Sigmoid colon (tissue), 7 donors: ENCODE results near the gene RAB11FIP5. TPM values are rescaled to one million over a fixed set of nuclear protein-coding genes. Genes with fewer than 3 reads are reported as not detected.
A peak's percentile ranks its signal among the peaks of the same experiment; 100 is the strongest.

ENCODE experiments used
- DNase-seq: peaks from one replicate; pipeline ENCODE4 v3.0.0-alpha.2; 2019
- H3K27ac ChIP-seq, 4 donors: fragments of 200-600 bp; sonication (generic); one replicate each; pipeline ENCODE4 v1.5.1; 2016 to 2019; ENCODE audit warnings: mild to moderate bottlenecking in 1 of 4
- H3K27me3 ChIP-seq, 3 donors: fragments of 200-600 bp; sonication (generic); one replicate each; pipeline ENCODE4 v1.5.1; 2019; ENCODE audit warnings: mild to moderate bottlenecking in 1 of 3
- H3K36me3 ChIP-seq, 4 donors: fragments of 200-600 bp; sonication (generic); one replicate each; pipeline ENCODE4 v1.5.1; 2016 to 2019
- H3K4me1 ChIP-seq, 4 donors: fragments of 200-600 bp; sonication (generic); one replicate each; pipeline ENCODE4 v1.5.1; 2017 to 2019
- H3K4me3 ChIP-seq, 4 donors: fragments of 200-600 bp; sonication (generic); one replicate each; pipeline ENCODE4 v1.5.1; 2017 to 2019; ENCODE audit warnings: mild to moderate bottlenecking in 2 of 4, moderate library complexity in 1 of 4
- H3K9me3 ChIP-seq, 4 donors: fragments of 200-600 bp in 3 of 4; sonication (generic) in 3 of 4; one replicate each; pipeline versions ENCODE4 v1.5.1 to v1.6.1; 2013 to 2019
- CTCF ChIP-seq, 4 experiments: fragments of 450-650 bp in 3 of 4; fragments of 200-600 bp in 1 of 4; IDR thresholded peaks; one replicate each; pipeline ENCODE4 v1.5.1; 2016 to 2019; ENCODE audit warnings: antibody characterized with exemption in 4 of 4, mild to moderate bottlenecking in 3 of 4, moderate library complexity in 2 of 4
- EP300 ChIP-seq, 4 donors: sonication (generic); formaldehyde crosslinking; IDR thresholded peaks; one replicate each; pipeline ENCODE4 v1.6.1; 2017; ENCODE audit warnings: antibody characterized with exemption in 4 of 4
- POLR2A ChIP-seq, 2 donors: fragments of 450-650 bp; IDR thresholded peaks; one replicate each; pipeline ENCODE4 v1.6.1; 2016; ENCODE audit warnings: antibody characterized with exemption in 2 of 2, mild to moderate bottlenecking in 2 of 2, moderate library complexity in 2 of 2
- POLR2AphosphoS5 ChIP-seq, 4 donors: sonication (generic); formaldehyde crosslinking; IDR thresholded peaks; one replicate each; pipeline ENCODE4 v1.6.1; 2017; ENCODE audit warnings: antibody characterized with exemption in 4 of 4
- WGBS, 2 donors: extraction: QIAGEN DNeasy Blood & Tissue Kit; methylation state at CpG; one replicate each; pipeline ENCODE4 v1.1.7; 2013; 5-methylcytosine and 5-hydroxymethylcytosine counted together
- intact Hi-C: fragments of 100-400 bp; cut with DNase I; formaldehyde crosslinking; loops from one replicate; pipeline ENCODE4 v1.15.1; 2023
- polyA plus RNA-seq, 3 donors: library from polyadenylated mRNA; stranded (reverse); fragments of 200-250 nt; gene quantifications; one replicate each; pipeline ENCODE4 v1.2.3, GENCODE V29; 2013
- total RNA-seq, 4 donors: library from RNA; depleted of rRNA; stranded (reverse); fragments of >200 nt; gene quantifications; one replicate each; pipeline ENCODE4 v1.1.0, GENCODE V29; 2016
- donor health status: healthy with polysubstance abuse.
- donor health status: Bipolar disorder and iron deficiency.
- donor health status: healthy.

Gene RAB11FIP5
- total and polyA plus RNA-seq, 7 donors = 9.6 to 24.4 (median 13.9) TPM

DNA sequence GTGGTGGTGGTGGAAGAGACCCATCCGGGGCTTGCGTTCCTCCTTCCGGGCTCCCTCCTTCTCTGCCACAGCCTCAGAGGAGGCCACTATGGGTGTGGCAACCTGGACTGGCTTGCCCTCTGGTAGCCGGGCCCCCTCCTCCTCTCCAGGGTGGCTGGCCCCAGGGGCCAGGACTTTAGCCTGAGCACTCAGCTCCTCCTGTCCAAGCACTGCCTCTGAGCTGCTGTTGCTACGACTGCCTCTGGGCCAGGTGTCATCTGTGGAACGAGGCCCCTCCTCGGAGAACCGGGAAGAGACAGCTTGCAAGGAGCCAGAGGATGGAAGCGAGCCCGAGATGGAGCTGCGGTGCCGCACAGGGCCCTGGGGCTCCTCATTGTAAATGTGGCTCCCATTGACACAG lies 24.5 kb downstream of the RAB11FIP5 start:
- TF ChIP-seq POLR2AphosphoS5 (IDR thresholded peaks at IDR 0.05) (no peak), POLR2A (IDR thresholded peaks at IDR 0.05) (no peak), CTCF (IDR thresholded peaks at IDR 0.05) (no peak), EP300 (IDR thresholded peaks at IDR 0.05) (no peak)
- DNase-seq = no peak
- Histone ChIP-seq H3K36me3 (peaks cover 7 to 36% (median 9%) of the 10 kb centered on the region in 4 donors), H3K4me3 (no peak overlapping the region), H3K4me1 (peaks cover 0 to 71% (median 39%) of the 10 kb centered on the region in 4 donors), H3K9me3 (no peaks in the 10 kb centered on the region), H3K27ac (no peak overlapping the region), H3K27me3 (no peaks in the 10 kb centered on the region)
- 93 to 95% methylated on average over 12 of the region's 12 CpGs for WGBS, 2 donors
- intact Hi-C loops = loop anchor here (5.0 to 10.0 kb wide), 2 partner anchors 89 to 93 kb away; no protein-coding TSS in a partner anchor

DNA sequence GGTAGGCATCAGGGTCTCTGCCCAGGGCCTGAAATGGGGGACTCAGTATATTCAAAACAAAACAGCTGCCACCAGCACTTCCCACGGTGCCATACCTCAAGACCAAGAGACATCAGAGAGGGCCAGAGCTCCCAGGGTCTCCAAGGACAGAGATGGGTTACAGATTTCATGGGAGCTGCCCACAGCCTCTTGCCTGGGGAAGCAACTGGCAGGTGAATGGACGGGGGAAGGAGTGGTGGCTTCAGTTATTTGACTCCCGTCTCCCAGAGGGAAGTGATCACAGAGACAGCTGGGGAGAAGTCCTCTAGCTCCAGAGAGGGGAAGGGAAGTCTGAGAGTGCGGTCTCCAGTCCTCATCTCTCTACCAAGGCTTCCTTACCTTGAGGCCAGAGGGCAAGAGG lies 25.4 kb downstream of the RAB11FIP5 start:
- WGBS, 2 donors = 79 to 88% methylated on average over 4 of the region's 4 CpGs
- peaks cover 0 to 62% (median 35%) of the 10 kb centered on the region in 4 donors for H3K4me1 ChIP-seq
- H3K9me3 ChIP-seq = no peaks in the 10 kb centered on the region
- H3K27ac ChIP-seq = no peak overlapping the region
- H3K27me3 ChIP-seq = no peaks in the 10 kb centered on the region
- intact Hi-C loops = loop anchor here (5.0 to 10.0 kb wide), 2 partner anchors 90 to 93 kb away; no protein-coding TSS in a partner anchor
- no peak overlapping the region for H3K4me3 ChIP-seq
- DNase-seq = no peak
- peaks cover 7 to 36% (median 9%) of the 10 kb centered on the region in 4 donors for H3K36me3 ChIP-seq
- TF ChIP-seq CTCF (IDR thresholded peaks at IDR 0.05) (no peak), EP300 (IDR thresholded peaks at IDR 0.05) (no peak), POLR2AphosphoS5 (IDR thresholded peaks at IDR 0.05) (no peak), POLR2A (IDR thresholded peaks at IDR 0.05) (no peak)

DNA sequence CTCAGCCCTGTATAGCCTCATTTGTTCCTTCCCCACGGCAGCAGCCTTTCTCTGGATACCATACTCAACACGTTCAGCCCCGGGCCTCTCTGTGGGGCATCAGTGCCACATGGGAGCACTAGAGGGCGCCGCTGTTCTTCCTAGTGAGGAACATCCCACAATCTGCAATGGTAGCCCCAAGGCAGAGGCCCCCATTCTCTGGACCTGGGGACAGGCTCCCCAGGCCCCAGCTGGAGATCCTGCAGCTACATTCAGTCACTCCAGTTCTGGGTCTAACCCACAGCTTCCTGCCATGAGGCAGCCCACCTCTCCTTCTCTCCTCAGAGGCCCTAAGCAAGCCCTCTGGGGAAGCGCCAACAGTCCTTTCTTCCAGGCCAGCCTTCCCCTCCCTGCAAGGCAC lies 27.1 kb downstream of the RAB11FIP5 start:
- peaks cover 0 to 49% (median 29%) of the 10 kb centered on the region in 4 donors for H3K4me1 ChIP-seq
- intact Hi-C loops = loop anchor here (1.0 to 10.0 kb wide), 4 partner anchors 71 to 92 kb away; no protein-coding TSS in a partner anchor
- WGBS, 2 donors = 16 to 18% methylated on average over 6 of the region's 6 CpGs

GRCh38 chr2:73084971-73085370 lies 27.8 kb downstream of the RAB11FIP5 start:
- Histone ChIP-seq H3K4me1 (peaks cover 0 to 44% (median 22%) of the 10 kb centered on the region in 4 donors), H3K4me3 (no peak overlapping the region), H3K27ac (no peak overlapping the region), H3K27me3 (no peaks in the 10 kb centered on the region), H3K9me3 (no peaks in the 10 kb centered on the region), H3K36me3 (peaks cover 7 to 43% (median 11%) of the 10 kb centered on the region in 4 donors)
- 42 to 80% methylated on average over 3 of the region's 3 CpGs for WGBS, 2 donors
- intact Hi-C loops = loop anchor here (1.0 to 10.0 kb wide), 4 partner anchors 71 to 92 kb away; no protein-coding TSS in a partner anchor
- no peak for TF ChIP-seq POLR2A (IDR thresholded peaks at IDR 0.05)
- no peak for TF ChIP-seq CTCF (IDR thresholded peaks at IDR 0.05)
- no peak for TF ChIP-seq EP300 (IDR thresholded peaks at IDR 0.05)
- TF ChIP-seq POLR2AphosphoS5 (IDR thresholded peaks at IDR 0.05) = no peak
- no peak for DNase-seq

More for the DNA sequence above, 27.1 kb downstream of the RAB11FIP5 start:
- no peaks in the 10 kb centered on the region for H3K27me3 ChIP-seq
- TF ChIP-seq CTCF (IDR thresholded peaks at IDR 0.05) (peak; percentile 59 to 94 (median 82)), EP300 (IDR thresholded peaks at IDR 0.05) (no peak)
- peak; percentile 90 for DNase-seq
- no peaks in the 10 kb centered on the region for H3K9me3 ChIP-seq
- no peak overlapping the region for H3K4me3 ChIP-seq
- H3K27ac ChIP-seq = no peak overlapping the region
- peaks cover 7 to 36% (median 9%) of the 10 kb centered on the region in 4 donors for H3K36me3 ChIP-seq
